ENCODE measurements around the gene APLP1. TPM values are rescaled to one million over a fixed set of nuclear protein-coding genes. Genes with fewer than 3 reads are reported as not detected.
A peak's percentile ranks its signal among the peaks of the same experiment; 100 is the strongest.

Gene APLP1
- total RNA-seq, 1 donor from 2014 or later, result 11.5 TPM

- Mint-ChIP-seq H3K9me3 (ENCODE audit: unreplicated experiment) (no peaks in the 10 kb centered on the region), H3K4me1 (ENCODE audit: unreplicated experiment) (no peaks in the 10 kb centered on the region), H3K36me3 (ENCODE audit: low read depth, unreplicated experiment) (peaks cover 6% of the 10 kb centered on the region), H3K27ac (ENCODE audit: unreplicated experiment) (peak overlapping the region; percentile 24), H3K4me3 (ENCODE audit: unreplicated experiment) (peak overlapping the region; percentile 67), H3K27me3 (ENCODE audit: unreplicated experiment) (peaks cover 3% of the 10 kb centered on the region)
- no peak for DNase-seq (ENCODE audit: low spot score)
- no peak for TF ChIP-seq CTCF (IDR thresholded peaks at IDR 0.05; ENCODE audit: unreplicated experiment)
Measured at GRCh38 chr19:35895911-35896642, 27.7 kb downstream of the APLP1 start.

- Mint-ChIP-seq H3K36me3 (ENCODE audit: low read depth, unreplicated experiment) (peaks cover 6% of the 10 kb centered on the region), H3K27ac (ENCODE audit: unreplicated experiment) (no peak overlapping the region), H3K4me3 (ENCODE audit: unreplicated experiment) (no peak overlapping the region), H3K27me3 (ENCODE audit: unreplicated experiment) (peaks cover 3% of the 10 kb centered on the region), H3K4me1 (ENCODE audit: unreplicated experiment) (no peaks in the 10 kb centered on the region), H3K9me3 (ENCODE audit: unreplicated experiment) (no peaks in the 10 kb centered on the region)
- no peak for TF ChIP-seq CTCF (IDR thresholded peaks at IDR 0.05; ENCODE audit: unreplicated experiment)
- DNase-seq (ENCODE audit: low spot score), result no peak
Measured at GRCh38 chr19:35896643-35897040, 28.3 kb downstream of the APLP1 start.

- peak overlapping the region; percentile 87 for H3K4me3 Mint-ChIP-seq (ENCODE audit: unreplicated experiment)
- no peaks in the 10 kb centered on the region for H3K9me3 Mint-ChIP-seq (ENCODE audit: unreplicated experiment)
- no peak for TF ChIP-seq CTCF (IDR thresholded peaks at IDR 0.05; ENCODE audit: unreplicated experiment)
- peaks cover 6% of the 10 kb centered on the region for H3K36me3 Mint-ChIP-seq (ENCODE audit: low read depth, unreplicated experiment)
- H3K27ac Mint-ChIP-seq (ENCODE audit: unreplicated experiment), result no peak overlapping the region
- DNase-seq (ENCODE audit: low spot score), result no peak
- peaks cover 8% of the 10 kb centered on the region for H3K27me3 Mint-ChIP-seq (ENCODE audit: unreplicated experiment)
- peaks cover 12% of the 10 kb centered on the region for H3K4me1 Mint-ChIP-seq (ENCODE audit: unreplicated experiment)
Measured at GRCh38 chr19:35897706-35898451, 29.5 kb downstream of the APLP1 start.

- TF ChIP-seq CTCF (IDR thresholded peaks at IDR 0.05; ENCODE audit: unreplicated experiment), result no peak
- DNase-seq (ENCODE audit: low spot score), result no peak
- Mint-ChIP-seq H3K27ac (ENCODE audit: unreplicated experiment) (no peak overlapping the region), H3K36me3 (ENCODE audit: low read depth, unreplicated experiment) (peaks cover 6% of the 10 kb centered on the region), H3K27me3 (ENCODE audit: unreplicated experiment) (peaks cover 10% of the 10 kb centered on the region), H3K4me1 (ENCODE audit: unreplicated experiment) (peaks cover 18% of the 10 kb centered on the region), H3K9me3 (ENCODE audit: unreplicated experiment) (no peaks in the 10 kb centered on the region), H3K4me3 (ENCODE audit: unreplicated experiment) (peak overlapping the region; percentile 95)
Measured at GRCh38 chr19:35898499-35898809, 30.1 kb downstream of the APLP1 start.

Measured in endothelial cell (in vitro differentiated cells).